Panc1 (cell line): Measurements from ENCODE around the gene DES. TPM values are rescaled to one million over a fixed set of nuclear protein-coding genes. Genes with fewer than 3 reads are reported as not detected.

Experiments used
- ATAC-seq: fragments of 200-7000 bp; cut with Tn5 transposase; 2 replicates; pipeline ENCODE4 v1.9.1; 2020; ENCODE audit warnings: mild to moderate bottlenecking, moderate library complexity
- BruUV-seq: library from RNA; stranded (reverse); fragments of 400-500 nt; replicated peaks from 2 replicates; lab custom pipeline; 2021; lab: Mats Ljungman, UMichigan
- CTCF ChIA-PET: fragments of 300-600 bp; sonication (Branson Sonifier 250); formaldehyde crosslinking; loops from one replicate; lab custom pipeline; 2022; ENCODE audit warnings: antibody characterized with exemption; lab: Charles Lee
- POLR2A ChIA-PET: fragments of 300-600 bp; sonication (Branson Sonifier 250); formaldehyde crosslinking; loops from one replicate; lab custom pipeline; 2022; ENCODE audit warnings: antibody characterized with exemption; lab: Charles Lee
- DNase-seq: peaks from one replicate; pipeline ENCODE4 v3.0.0-alpha.2; 2010; ENCODE audit warnings: low read depth, low spot score
- H3K27ac ChIP-seq: 2 replicates; pipeline ENCODE4 v1.5.1; 2011; ENCODE audit warnings: mild to moderate bottlenecking, low read length, inconsistent platforms
- H3K27me3 ChIP-seq: fragments of 200-500 bp; sonication (Bioruptor generic); 2 replicates; pipeline ENCODE4 v1.6.0; 2014; ENCODE audit warnings: low read length, inconsistent platforms; ENCODE audit not compliant: control insufficient read depth, insufficient read depth
- H3K36me3 ChIP-seq: fragments of 200-500 bp; sonication (Bioruptor generic); 2 replicates; pipeline ENCODE4 v1.5.1; 2014; ENCODE audit warnings: inconsistent platforms, mild to moderate bottlenecking, low read length, moderate library complexity; ENCODE audit not compliant: control insufficient read depth, insufficient read depth
- H3K4me1 ChIP-seq: 2 replicates; pipeline ENCODE4 v1.5.1; 2011; ENCODE audit warnings: inconsistent platforms, mild to moderate bottlenecking, low read length, moderate library complexity; ENCODE audit not compliant: control insufficient read depth, insufficient read depth
- H3K4me3 ChIP-seq, 2 experiments: 2 replicates each; pipeline ENCODE4 v1.5.1; 2011 to 2012; ENCODE audit warnings: low read depth in 2 of 2, low read length in 2 of 2, mild to moderate bottlenecking in 2 of 2, inconsistent platforms in 1 of 2, moderate library complexity in 1 of 2
- H3K9me3 ChIP-seq: fragments of 200-500 bp; sonication (Bioruptor generic); 2 replicates; pipeline ENCODE4 v1.5.1; 2014; ENCODE audit warnings: low read depth, mild to moderate bottlenecking, inconsistent platforms, low read length, moderate library complexity; ENCODE audit not compliant: control insufficient read depth, insufficient read depth
- CTCF ChIP-seq: fragments of 450-650 bp; IDR thresholded peaks from 2 replicates; pipeline ENCODE4 v1.5.1; 2017; ENCODE audit warnings: mild to moderate bottlenecking
- POLR2AphosphoS5 ChIP-seq: IDR thresholded peaks from 2 replicates; pipeline ENCODE4 v1.6.1; 2012; ENCODE audit warnings: mild to moderate bottlenecking, low read depth, low read length, moderate library complexity
- REST ChIP-seq, 2 experiments: IDR thresholded peaks; 2 replicates each; pipeline ENCODE4 v1.6.1; 2011 to 2012; ENCODE audit warnings: low read depth in 2 of 2, control low read depth in 1 of 2, low read length in 1 of 2, mild to moderate bottlenecking in 1 of 2, moderate library complexity in 1 of 2; ENCODE audit not compliant: insufficient read depth in 1 of 2
- SIN3A ChIP-seq: IDR thresholded peaks from 2 replicates; pipeline ENCODE4 v1.6.1; 2012; ENCODE audit warnings: low read depth, mild to moderate bottlenecking, low read length, moderate library complexity, borderline replicate concordance; ENCODE audit not compliant: insufficient read depth
- TCF7L2 ChIP-seq: IDR thresholded peaks from 2 replicates; pipeline ENCODE4 v1.6.1; 2011; ENCODE audit warnings: mild to moderate bottlenecking, low read depth, low read length, inconsistent platforms
- in situ Hi-C: cut with HindIII; loops from 2 replicates; pipeline ENCODE4 v1.10.0; 2016; ENCODE audit warnings: low sequenced_read_pairs, low pct_unique_long_range_greater_than_20kb
- intact Hi-C: fragments of 100-400 bp; cut with micrococcal nuclease; formaldehyde crosslinking; loops from one replicate; pipeline ENCODE4 v1.10.0; 2022; ENCODE audit not compliant: unreplicated experiment
- total RNA-seq: library from RNA; stranded (reverse); gene quantifications from one replicate; pipeline ENCODE4 v1.2.1, GENCODE V29; 2021; ENCODE audit not compliant: unreplicated experiment

The DES gene
- total RNA-seq, 1 experiment from 2014 or later = 0.69 TPM

- ATAC-seq (no peak), DNase-seq (no peak)
- no peaks in the 10 kb centered on the region; the same call in 1 of the 2 replicates for H3K4me1 ChIP-seq
- POLR2A ChIA-PET = interaction anchor here (0.7 kb wide), 1 partner anchor 176 kb away, joined by 9 read pairs; no protein-coding TSS in a partner anchor
- no TSS peak for BruUV-seq
- H3K4me3 ChIP-seq = no peak overlapping the region
- in situ Hi-C loops (no loop called here), intact Hi-C loops (no loop called here)
- TF ChIP-seq REST (IDR thresholded peaks at IDR 0.05; ENCODE audit: insufficient read depth in 1 of 2, low read depth in 2 of 2, low read length in 1 of 2) = no peak
- TF ChIP-seq CTCF = no peak
- TF ChIP-seq SIN3A = no peak
- TF ChIP-seq POLR2AphosphoS5 = no peak
- TF ChIP-seq TCF7L2 = no peak
- no peaks in the 10 kb centered on the region for H3K27me3 ChIP-seq
- H3K27ac ChIP-seq = no peak overlapping the region
- no peaks in the 10 kb centered on the region for H3K9me3 ChIP-seq
- H3K36me3 ChIP-seq = no peaks in the 10 kb centered on the region
- CTCF ChIA-PET = interaction anchor here (0.5 kb wide), 1 partner anchor 48 kb away, joined by 3 read pairs; no protein-coding TSS in a partner anchor
Measured at GRCh38 chr2:219473511-219473910, 55.3 kb downstream of the DES start.

GRCh38 chr2:219474285-219475060 lies 56.3 kb downstream of the DES start:
- BruUV-seq = no TSS peak
- POLR2A ChIA-PET = interaction anchor here (0.7 kb wide), 1 partner anchor 177 kb away, joined by 9 read pairs; no protein-coding TSS in a partner anchor
- Histone ChIP-seq H3K27ac (no peak overlapping the region), H3K4me1 (no peaks in the 10 kb centered on the region; the same call in 1 of the 2 replicates), H3K9me3 (no peaks in the 10 kb centered on the region), H3K27me3 (no peaks in the 10 kb centered on the region), H3K36me3 (no peaks in the 10 kb centered on the region), H3K4me3 (no peak overlapping the region)
- TF ChIP-seq TCF7L2 (no peak), REST (IDR thresholded peaks at IDR 0.05; ENCODE audit: insufficient read depth in 1 of 2, low read depth in 2 of 2, low read length in 1 of 2) (no peak), SIN3A (no peak), POLR2AphosphoS5 (no peak), CTCF (no peak)
- in situ Hi-C loops = no loop called here
- CTCF ChIA-PET = interaction anchor here (0.6 to 0.7 kb wide), 3 partner anchors 53 to 233 kb away, joined by 3 to 12 read pairs (median 7); no protein-coding TSS in a partner anchor
- DNase-seq (no peak), ATAC-seq (no peak)
- intact Hi-C loops = loop anchor here (5.0 kb wide), 1 partner anchor 53 kb away; no protein-coding TSS in a partner anchor
